HepG2 (cell line): ENCODE results near the gene ARHGEF12. TPM values are rescaled to one million over a fixed set of nuclear protein-coding genes. Genes with fewer than 3 reads are reported as not detected.

Experiments
- AFF4 ChIP-seq: sonication (generic); formaldehyde crosslinking; IDR thresholded peaks from 2 replicates; pipeline ENCODE4 v1.4.0; 2020; ENCODE audit warnings: missing genetic modification reagents
- AGO1 ChIP-seq: fragments of 200-400 bp; formaldehyde crosslinking; IDR thresholded peaks from 2 replicates; pipeline ENCODE4 v1.6.1; 2017; ENCODE audit warnings: mild to moderate bottlenecking, low read depth, low read length, moderate library complexity; ENCODE audit not compliant: poor library complexity, severe bottlenecking
- IRF2 ChIP-seq: IDR thresholded peaks from 2 replicates; pipeline ENCODE4 v1.6.1; 2018; ENCODE audit warnings: missing genetic modification reagents, missing compliant biosample characterization
- KLF13 ChIP-seq: sonication (generic); formaldehyde crosslinking; IDR thresholded peaks from 2 replicates; pipeline ENCODE4 v1.4.0; 2020; ENCODE audit warnings: mild to moderate bottlenecking, missing genetic modification reagents
- MEIS1 ChIP-seq: sonication (generic); formaldehyde crosslinking; IDR thresholded peaks from 2 replicates; pipeline ENCODE4 v1.9.0; 2021; ENCODE audit warnings: mild to moderate bottlenecking, missing genetic modification reagents, moderate library complexity, borderline replicate concordance
- MLX ChIP-seq: IDR thresholded peaks from 2 replicates; pipeline ENCODE4 v1.6.1; 2016
- MTF2 ChIP-seq: sonication (generic); formaldehyde crosslinking; IDR thresholded peaks from 2 replicates; pipeline ENCODE4 v1.5.0; 2020; ENCODE audit warnings: missing genetic modification reagents, borderline replicate concordance
- NONO ChIP-seq, 2 experiments: fragments of 450-650 bp in 1 of 2; sonication (generic) in 1 of 2; formaldehyde crosslinking in 1 of 2; IDR thresholded peaks in 1 of 2; conservative IDR thresholded peaks in 1 of 2; 2 replicates each; pipeline versions ENCODE4 v1.6.1 to v1.8.0; 2017 to 2022; ENCODE audit warnings: mild to moderate bottlenecking in 1 of 2, missing genetic modification reagents in 1 of 2, moderate library complexity in 1 of 2
- RAD51 ChIP-seq: fragments of 450-650 bp; IDR thresholded peaks from 2 replicates; pipeline ENCODE4 v1.6.1; 2016; ENCODE audit warnings: borderline replicate concordance
- RFX5 ChIP-seq: IDR thresholded peaks from 2 replicates; pipeline ENCODE4 v1.6.1; 2011; ENCODE audit warnings: low read depth, low read length, improper control_type of control experiment
- SOX13 ChIP-seq, 3 experiments: fragments of 450-650 bp in 1 of 3; sonication (generic) in 1 of 3; formaldehyde crosslinking in 1 of 3; IDR thresholded peaks in 2 of 3; conservative IDR thresholded peaks in 1 of 3; 2 replicates each; pipeline versions ENCODE4 v1.5.0 to v1.6.1; 2016 to 2020; ENCODE audit warnings: antibody characterized with exemption in 1 of 3, mild to moderate bottlenecking in 1 of 3, missing compliant biosample characterization in 1 of 3, missing genetic modification reagents in 1 of 3, moderate library complexity in 1 of 3
- TSC22D2 ChIP-seq: sonication (generic); formaldehyde crosslinking; IDR thresholded peaks from 2 replicates; pipeline ENCODE4 v1.5.1; 2020; ENCODE audit warnings: missing genetic modification reagents, mild to moderate bottlenecking, borderline replicate concordance
- ZFP90 ChIP-seq: sonication (generic); formaldehyde crosslinking; IDR thresholded peaks from 2 replicates; pipeline ENCODE4 v1.8.0; 2022; ENCODE audit warnings: missing genetic modification reagents, mild to moderate bottlenecking, inconsistent platforms, borderline replicate concordance
- ZNF101 ChIP-seq: sonication (generic); formaldehyde crosslinking; IDR thresholded peaks from 2 replicates; pipeline ENCODE4 v1.4.0; 2020; ENCODE audit warnings: mild to moderate bottlenecking, low read depth, missing genetic modification reagents, borderline replicate concordance
- ZNF138 ChIP-seq: sonication (generic); formaldehyde crosslinking; IDR thresholded peaks from 2 replicates; pipeline ENCODE4 v1.5.0; 2020; ENCODE audit warnings: mild to moderate bottlenecking, low read depth, missing genetic modification reagents
- ZNF17 ChIP-seq: sonication (generic); formaldehyde crosslinking; IDR thresholded peaks from 2 replicates; pipeline ENCODE4 v1.5.0; 2020; ENCODE audit warnings: mild to moderate bottlenecking, missing genetic modification reagents
- ZNF260 ChIP-seq: sonication (generic); formaldehyde crosslinking; IDR thresholded peaks from 2 replicates; pipeline ENCODE4 v1.4.0; 2020; ENCODE audit warnings: missing genetic modification reagents, low read depth, mild to moderate bottlenecking, borderline replicate concordance
- ZNF264 ChIP-seq: sonication (generic); formaldehyde crosslinking; IDR thresholded peaks from 2 replicates; pipeline ENCODE4 v1.4.0; 2020; ENCODE audit warnings: missing genetic modification reagents
- polyA plus RNA-seq, 8 experiments: library from polyadenylated mRNA; depleted of rRNA in 3 of 8; stranded (reverse) in 7 of 8; unstranded in 1 of 8; fragments of >200 nt; fragmentation: Illumina TruSeq in 4 of 8; extraction: Trizol in 4 of 8; gene quantifications; 2 replicates each; pipeline versions ENCODE4 v1.2.1 to v1.2.3, GENCODE V29; 2011 to 2016; ENCODE audit warnings: low read depth in 4 of 8, missing spikeins in 1 of 8, mixed read lengths in 1 of 8; ENCODE audit not compliant: insufficient read depth in 1 of 8
- total RNA-seq, 5 experiments: library from RNA; depleted of rRNA; stranded (reverse); fragments of >200 nt; fragmentation: Illumina TruSeq; extraction: Trizol; gene quantifications; 2 replicates each; pipeline ENCODE4 v1.2.3, GENCODE V29; 2016; ENCODE audit warnings: low read depth in 1 of 5
- TF ChIP-seq, protein P1 (sequence below): sonication (generic); formaldehyde crosslinking; IDR thresholded peaks from 2 replicates; pipeline ENCODE4; 2020; ENCODE audit warnings: missing genetic modification reagents, mild to moderate bottlenecking, borderline replicate concordance
- TF ChIP-seq, protein P2 (sequence below): sonication (generic); formaldehyde crosslinking; IDR thresholded peaks from 2 replicates; pipeline ENCODE4 v1.5.0; 2020; ENCODE audit warnings: missing genetic modification reagents

ARHGEF12 gene
- total and polyA plus RNA-seq, 2 of the 13 experiments (the other 11 are each of a cell fraction or from before 2014, with no cell fraction given): 17.9 to 54.4 TPM

GRCh38 chr11:120335556-120335907, 681 bp upstream of the ARHGEF12 start (continued):
- TF ChIP-seq, protein P1, sequence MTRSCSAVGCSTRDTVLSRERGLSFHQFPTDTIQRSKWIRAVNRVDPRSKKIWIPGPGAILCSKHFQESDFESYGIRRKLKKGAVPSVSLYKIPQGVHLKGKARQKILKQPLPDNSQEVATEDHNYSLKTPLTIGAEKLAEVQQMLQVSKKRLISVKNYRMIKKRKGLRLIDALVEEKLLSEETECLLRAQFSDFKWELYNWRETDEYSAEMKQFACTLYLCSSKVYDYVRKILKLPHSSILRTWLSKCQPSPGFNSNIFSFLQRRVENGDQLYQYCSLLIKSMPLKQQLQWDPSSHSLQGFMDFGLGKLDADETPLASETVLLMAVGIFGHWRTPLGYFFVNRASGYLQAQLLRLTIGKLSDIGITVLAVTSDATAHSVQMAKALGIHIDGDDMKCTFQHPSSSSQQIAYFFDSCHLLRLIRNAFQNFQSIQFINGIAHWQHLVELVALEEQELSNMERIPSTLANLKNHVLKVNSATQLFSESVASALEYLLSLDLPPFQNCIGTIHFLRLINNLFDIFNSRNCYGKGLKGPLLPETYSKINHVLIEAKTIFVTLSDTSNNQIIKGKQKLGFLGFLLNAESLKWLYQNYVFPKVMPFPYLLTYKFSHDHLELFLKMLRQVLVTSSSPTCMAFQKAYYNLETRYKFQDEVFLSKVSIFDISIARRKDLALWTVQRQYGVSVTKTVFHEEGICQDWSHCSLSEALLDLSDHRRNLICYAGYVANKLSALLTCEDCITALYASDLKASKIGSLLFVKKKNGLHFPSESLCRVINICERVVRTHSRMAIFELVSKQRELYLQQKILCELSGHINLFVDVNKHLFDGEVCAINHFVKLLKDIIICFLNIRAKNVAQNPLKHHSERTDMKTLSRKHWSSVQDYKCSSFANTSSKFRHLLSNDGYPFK (CRISPR knock-in tag): no peak
- no peak for TF ChIP-seq ZNF101
- TF ChIP-seq AGO1: no peak
- TF ChIP-seq IRF2: no peak
- no peak for TF ChIP-seq ZNF17 (CRISPR knock-in tag)
- no peak for TF ChIP-seq TSC22D2
- TF ChIP-seq MLX (CRISPR knock-in tag): no peak
- TF ChIP-seq RAD51: no peak
- TF ChIP-seq ZNF260 (CRISPR knock-in tag): no peak
- TF ChIP-seq MTF2 (CRISPR knock-in tag): no peak
- TF ChIP-seq NONO (IDR thresholded peaks at IDR 0.05): no peak
- no peak for TF ChIP-seq NONO (CRISPR knock-in tag; conservative IDR thresholded peaks at IDR 0.05)
- TF ChIP-seq, protein P2, sequence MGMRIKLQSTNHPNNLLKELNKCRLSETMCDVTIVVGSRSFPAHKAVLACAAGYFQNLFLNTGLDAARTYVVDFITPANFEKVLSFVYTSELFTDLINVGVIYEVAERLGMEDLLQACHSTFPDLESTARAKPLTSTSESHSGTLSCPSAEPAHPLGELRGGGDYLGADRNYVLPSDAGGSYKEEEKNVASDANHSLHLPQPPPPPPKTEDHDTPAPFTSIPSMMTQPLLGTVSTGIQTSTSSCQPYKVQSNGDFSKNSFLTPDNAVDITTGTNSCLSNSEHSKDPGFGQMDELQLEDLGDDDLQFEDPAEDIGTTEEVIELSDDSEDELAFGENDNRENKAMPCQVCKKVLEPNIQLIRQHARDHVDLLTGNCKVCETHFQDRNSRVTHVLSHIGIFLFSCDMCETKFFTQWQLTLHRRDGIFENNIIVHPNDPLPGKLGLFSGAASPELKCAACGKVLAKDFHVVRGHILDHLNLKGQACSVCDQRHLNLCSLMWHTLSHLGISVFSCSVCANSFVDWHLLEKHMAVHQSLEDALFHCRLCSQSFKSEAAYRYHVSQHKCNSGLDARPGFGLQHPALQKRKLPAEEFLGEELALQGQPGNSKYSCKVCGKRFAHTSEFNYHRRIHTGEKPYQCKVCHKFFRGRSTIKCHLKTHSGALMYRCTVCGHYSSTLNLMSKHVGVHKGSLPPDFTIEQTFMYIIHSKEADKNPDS (CRISPR knock-in tag): no peak
- TF ChIP-seq SOX13 (IDR thresholded peaks at IDR 0.05): no peak
- no peak for TF ChIP-seq SOX13 (CRISPR knock-in tag; conservative IDR thresholded peaks at IDR 0.05 in 1 of 2, IDR thresholded peaks at IDR 0.05 in 1 of 2)
- TF ChIP-seq ZNF264 (CRISPR knock-in tag): 0 out of 2 replicates have a peak, but pooled peaks have one; percentile 12
- no peak for TF ChIP-seq RFX5
- TF ChIP-seq MEIS1 (CRISPR knock-in tag): no peak
- TF ChIP-seq KLF13: no peak
- 0 out of 2 replicates have a peak, but pooled peaks have one; percentile 7 for TF ChIP-seq AFF4
- TF ChIP-seq ZFP90: no peak
- TF ChIP-seq ZNF138: no peak
